HG02973 (cell line): Measurements from ENCODE around the gene SMIM34.
"Not testable (repeated sequence)": the region's sequence is repeated elsewhere in the genome, so short reads cannot be mapped to it uniquely, and the experiment has no call there.

Experiments used
- ATAC-seq: cut with Tn5 transposase; IDR thresholded peaks from one replicate; pipeline ENCODE4 v1.9.1; 2021; ENCODE audit warnings: moderate library complexity; ENCODE audit not compliant: unreplicated experiment

The SMIM34 gene

GRCh38 chr21:34374462-34374861, 49.3 kb downstream of the SMIM34 start:
- ATAC-seq: not testable (repeated sequence)

- ATAC-seq: no peak
Measured at GRCh38 chr21:34372321-34372720, 51.4 kb downstream of the SMIM34 start.

- ATAC-seq: no peak
Measured at GRCh38 chr21:34369741-34370140, 54.0 kb downstream of the SMIM34 start.
